ENCODE data around the gene SYT2.
A peak's percentile ranks its signal among the peaks of the same experiment; 100 is the strongest.
"Not testable (repeated sequence)": the region's sequence is repeated elsewhere in the genome, so short reads cannot be mapped to it uniquely, and the experiment has no call there.

Gene SYT2

DNA sequence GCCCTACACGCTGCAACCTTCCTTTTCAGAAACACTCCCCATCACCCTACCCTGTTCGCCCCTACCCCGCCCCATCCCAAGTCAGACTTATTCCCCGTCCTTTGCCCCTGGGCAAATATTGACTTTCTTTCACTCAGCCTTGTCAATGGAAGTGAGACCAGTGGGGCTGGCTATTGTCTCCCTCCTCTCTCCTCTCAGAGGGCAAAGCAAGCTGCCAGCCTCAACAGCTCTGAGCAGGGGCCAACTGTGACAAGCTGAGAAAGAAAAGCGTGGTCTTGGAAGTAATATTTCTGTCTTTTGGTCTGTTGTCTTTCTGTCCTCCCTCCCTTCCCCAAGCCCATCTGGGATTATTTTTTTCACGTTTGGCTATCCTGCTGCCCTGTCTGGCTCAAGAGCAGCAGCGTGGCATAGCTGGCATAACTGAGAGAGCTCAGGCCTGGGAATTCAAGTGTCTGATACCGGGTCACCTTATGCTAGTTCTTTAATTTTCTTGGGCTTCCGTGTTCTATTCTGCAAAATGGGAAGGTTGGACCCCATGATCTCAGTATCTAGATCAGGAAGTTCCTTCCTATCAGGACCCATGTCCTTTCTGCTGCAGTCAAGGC, 71.5 kb downstream of the SYT2 start:
- not testable (repeated sequence) for DNase-seq

DNA sequence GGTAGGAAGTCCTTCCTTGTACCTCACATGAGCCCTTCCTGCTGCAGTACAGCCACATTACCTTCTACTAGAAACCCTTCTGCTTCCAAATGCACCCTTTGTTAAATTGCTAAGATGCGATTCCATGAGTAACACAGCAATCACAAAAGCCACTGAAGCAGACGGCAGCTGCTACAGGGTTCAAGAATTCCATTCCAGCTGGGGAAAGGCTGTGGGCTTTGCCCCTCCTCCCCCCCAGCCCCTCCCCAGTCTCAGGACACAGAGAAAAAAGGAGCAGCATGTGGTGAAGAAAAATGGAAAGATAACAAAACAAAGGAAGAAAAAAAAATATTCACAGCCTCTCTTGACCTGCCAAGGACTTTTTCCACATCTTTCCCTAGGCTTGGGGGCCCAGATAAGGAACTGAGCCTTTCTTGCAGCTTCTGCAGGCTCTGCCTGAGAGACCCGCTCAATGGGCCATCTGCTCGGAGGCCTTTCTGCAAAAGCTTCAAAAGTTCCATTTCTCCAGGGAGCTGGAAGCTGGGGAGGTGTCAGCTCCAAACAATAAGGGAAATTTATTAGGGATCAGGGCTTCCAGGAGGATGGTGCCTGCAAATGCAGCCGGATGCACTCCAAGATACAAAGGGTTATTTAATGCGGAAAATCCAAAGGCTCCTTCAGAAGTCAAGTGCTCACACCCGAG, 72.1 kb downstream of the SYT2 start:
- DNase-seq, result no peak

DNA sequence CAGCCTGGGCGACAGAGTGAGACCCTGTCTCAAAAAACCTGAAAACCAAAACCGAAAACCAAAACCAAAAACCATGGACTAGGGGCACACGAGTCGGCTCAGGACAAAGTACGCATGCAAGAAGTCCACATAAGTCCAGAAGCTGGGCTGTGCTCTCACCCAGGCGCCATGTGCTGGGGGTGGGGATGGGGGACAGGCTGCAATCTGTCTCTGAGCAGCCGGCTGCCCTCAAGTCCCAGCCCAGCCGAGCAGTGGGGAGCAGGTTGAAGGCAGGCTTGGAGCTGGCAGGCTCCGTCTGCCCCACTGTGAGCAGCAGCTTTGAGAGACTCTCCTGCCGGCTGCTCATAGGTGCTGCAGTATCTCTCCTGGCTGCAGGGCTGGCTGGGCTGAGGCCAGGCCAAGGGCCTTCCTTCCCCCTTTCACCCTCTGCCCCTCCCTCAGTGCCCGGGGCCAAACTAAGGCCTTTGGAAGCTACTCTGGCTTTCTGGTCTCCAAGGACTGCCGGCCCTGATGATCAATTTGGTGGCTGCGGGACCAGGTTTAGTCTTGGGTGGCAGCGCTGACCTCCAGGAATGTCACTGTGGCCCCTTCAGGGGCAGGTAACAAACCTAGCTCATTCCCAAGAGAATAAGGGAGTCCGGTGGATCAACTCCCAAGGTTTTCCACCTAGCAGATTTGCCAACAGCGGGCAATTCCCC, 72.8 kb downstream of the SYT2 start:
- not testable (repeated sequence) for DNase-seq

DNA sequence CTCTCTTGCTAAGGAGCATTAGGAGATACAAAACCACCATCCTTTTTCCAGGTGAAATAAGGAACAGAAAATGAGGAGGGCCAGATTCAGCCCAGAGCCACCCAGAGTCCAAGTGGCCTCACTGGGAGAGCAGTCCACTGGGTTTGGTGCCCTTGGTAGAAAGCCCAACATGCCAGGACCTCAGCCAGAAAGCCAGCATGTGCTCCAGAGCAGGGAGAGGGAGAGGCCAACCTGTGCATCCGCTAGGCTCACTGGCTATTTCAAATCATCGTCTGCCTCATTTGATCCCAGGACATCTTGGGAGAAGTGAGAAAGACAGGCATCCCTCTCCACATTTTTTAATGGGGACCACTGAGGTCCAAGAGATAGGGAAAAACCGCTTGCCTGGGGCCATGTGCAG, 74.1 kb downstream of the SYT2 start:
- not testable (repeated sequence) for DNase-seq

DNA sequence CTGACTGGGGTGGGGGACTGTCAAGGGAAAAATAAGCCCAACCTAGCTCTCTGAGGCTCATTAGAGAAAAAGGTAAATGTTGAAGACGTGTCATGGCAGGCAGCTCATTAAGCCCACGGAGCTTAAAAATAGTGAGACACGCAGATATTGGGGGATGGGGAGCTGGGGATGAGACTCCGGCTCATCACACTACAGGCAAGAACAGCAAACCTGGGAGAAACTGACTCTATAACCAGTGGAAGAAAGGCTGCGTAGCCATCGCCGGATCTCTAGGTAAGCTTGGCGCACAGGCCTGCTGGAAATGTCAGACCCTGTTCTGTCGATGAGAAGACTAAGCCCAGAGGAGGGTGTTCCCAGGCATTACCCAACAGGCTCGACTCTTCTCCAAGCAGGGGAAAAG, 78.0 kb downstream of the SYT2 start:
- no peak for DNase-seq

DNA sequence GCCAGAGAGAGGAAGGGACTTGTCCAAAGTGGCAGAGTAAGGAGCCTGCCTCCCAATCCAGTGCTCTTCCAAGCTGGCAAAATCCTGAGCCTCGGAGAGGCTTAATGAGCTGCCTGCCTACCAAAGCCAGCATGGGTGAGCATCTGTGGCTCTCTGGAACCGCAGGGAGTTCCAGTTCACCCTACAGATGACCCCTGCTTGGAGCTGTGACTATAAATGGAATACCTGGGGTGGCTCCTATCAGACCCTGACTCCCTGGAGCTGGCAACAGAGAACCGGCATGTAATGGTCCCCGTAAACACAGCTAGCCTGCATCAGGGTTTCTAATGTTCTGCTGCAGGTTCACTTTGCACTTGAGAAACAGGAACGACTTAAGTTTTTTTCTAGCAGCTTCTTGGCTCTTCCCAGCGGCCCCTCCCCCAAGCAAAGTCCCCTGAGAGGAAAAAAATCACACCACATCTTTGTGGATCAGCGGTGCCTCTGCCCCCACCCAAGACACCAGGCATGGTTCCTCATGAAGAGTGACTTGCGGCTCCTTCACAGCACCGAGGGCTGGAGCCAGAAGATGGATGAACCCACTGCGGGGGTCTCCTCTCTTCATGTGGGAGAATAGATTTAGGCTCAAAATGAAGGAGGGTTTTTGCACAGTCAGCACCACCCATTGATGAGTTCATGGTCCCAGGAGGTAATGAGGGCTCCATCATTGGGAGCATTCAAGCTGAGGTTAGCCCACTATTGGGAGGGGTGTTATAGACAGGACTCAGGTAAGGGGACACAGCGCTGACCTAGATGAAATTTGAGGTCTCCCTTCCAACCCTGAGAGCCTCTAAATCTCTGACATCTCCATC, 79.0 kb downstream of the SYT2 start:
- DNase-seq, result no peak

DNA sequence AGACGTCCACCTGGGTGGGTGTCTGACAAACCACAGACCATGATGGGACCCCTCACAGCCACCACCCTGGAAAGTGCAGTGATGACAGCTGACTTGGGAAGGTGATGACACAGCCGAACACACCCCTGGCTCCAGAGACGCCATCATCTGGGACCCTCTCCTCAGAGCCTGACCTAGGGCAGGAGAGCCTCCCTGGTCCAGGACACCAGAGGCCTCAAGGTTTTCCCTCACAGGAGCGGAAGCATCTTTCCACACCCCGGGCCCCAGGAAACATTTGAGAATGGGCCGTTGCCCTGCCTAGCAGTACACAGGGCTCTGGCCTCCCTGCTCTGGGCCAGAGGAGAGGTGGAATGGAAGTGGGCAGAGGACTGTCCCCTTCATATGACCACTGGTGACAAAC, 79.7 kb downstream of the SYT2 start:
- DNase-seq, result no peak

DNA sequence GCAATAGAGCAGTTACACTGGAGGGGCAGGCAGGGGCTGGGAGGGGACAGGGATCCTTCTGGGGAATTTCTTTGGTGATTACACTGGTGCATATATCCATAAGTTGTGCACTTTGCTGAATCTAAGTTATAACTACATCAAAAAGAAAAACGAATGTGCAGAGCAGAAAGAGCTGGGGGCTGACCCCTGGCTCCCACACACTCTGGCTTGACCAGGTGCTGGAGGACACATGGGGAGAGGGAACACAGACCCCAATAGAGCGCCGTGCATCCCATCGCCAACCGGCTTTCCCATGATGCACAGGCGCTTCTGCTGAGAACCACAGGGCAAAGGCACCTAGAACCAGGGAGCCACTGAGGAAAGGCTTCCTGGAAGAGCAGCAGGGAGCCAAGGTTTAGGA, 80.2 kb downstream of the SYT2 start:
- not testable (repeated sequence) for DNase-seq

DNA sequence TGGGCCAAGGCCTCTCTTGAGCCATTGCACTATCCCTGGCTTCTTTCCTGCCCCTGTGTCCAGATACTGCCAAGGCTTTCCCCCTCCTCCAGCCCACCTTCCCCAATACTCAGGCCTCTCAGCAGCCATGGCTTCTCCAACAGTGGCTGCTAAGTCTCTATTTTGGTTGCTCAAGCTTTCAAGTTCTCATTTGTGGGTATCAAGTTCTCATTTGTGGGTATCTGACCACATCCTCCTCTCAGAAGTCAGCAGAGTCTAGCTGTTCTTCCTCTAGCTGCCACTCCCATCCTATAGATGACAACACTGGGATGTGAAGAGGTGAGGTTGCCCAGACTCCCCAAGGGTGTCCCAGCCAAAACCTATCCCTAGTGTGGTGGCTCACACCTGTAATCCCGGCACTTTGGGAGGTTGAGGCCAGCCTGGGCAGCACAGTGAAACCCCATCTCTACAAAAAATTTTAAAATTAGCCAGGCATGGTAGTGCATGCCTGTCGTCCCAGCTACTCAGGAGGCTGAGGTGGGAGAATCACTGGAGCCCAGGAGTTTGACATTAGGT, 80.9 kb downstream of the SYT2 start:
- peak; percentile 19 for DNase-seq

DNA sequence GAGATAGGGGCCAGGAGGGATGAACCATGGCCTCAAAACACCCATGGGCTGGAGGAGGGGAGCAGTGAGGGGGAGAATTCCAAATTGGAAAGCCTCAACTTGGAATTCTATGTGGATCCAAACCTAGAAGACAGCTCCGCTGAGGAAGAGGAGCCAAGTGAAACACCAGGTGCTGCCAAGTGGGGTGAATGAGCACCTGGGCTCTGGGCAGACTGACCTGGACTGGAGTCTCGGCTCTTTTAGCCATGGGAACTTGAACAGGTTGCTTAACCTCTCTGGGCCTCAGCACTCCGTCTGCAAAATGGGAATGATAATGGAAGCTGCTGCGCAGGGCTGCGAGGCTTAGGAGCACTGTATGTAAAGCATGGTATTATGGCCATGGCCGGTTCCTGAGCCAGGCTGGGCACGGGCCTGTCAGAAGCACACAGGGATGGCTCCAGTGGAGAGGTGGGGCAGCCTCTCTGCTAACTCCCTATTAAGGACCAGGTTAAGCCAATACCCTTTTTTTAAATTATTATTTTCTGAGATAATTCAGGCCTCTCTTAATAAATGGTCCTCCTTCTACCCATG, 81.5 kb downstream of the SYT2 start:
- DNase-seq, result no peak

DNA sequence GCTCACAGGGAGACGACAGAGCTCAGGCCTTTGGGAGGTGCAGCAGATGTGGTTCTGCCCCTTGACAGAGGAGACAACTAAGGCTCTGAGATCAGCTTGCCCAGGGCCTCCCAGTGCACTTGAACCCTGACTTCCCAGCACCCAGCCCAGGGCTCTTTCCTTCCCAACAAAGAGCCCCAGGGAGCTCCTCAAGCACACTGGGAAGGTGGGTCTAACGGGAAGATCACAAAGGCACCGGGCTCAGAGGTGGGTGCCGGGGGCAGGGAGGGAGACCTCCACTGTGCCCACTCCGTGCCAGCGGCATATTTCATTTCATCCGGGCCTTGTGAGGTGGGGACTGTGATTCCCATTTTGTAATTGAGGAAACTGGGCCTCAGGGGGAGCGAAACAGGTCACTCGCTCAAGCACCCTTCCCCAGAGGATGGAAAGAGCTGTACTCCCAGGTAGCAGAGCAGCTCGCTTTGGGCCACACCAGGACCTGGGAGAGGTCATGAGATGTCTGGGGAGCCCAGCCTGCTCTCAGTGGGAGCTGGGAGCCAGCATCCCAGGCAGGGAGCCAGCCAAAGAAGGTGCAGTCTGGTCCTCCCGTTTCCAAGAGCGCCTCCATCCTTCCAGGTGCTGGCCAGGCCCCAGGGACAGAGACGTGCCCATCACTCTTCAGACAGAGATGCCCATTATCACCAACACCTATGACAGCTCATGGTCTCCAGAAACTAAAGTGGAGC, 82.3 kb downstream of the SYT2 start:
- DNase-seq, result peak; percentile 26

DNA sequence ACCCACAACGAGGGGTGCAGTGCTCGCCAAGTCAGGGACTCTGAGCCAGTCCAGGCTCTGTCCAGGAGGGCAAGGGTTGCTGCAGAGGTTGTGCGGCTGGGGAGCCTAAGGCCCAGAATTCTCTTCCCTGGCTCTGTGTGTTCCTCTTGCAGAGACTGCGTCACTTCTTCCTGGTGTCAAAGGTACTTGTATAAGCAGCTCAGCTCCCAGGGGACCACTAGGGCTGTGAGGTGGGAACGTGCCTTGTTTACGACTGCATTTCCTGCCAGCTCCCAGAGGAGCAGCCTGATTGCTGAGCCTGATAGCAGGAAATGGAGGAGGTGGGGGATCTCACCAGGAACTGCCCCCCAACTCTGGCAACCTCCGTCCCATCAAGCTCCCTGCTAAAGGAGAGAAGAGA, 83.2 kb downstream of the SYT2 start:
- DNase-seq, result peak; percentile 7

DNA sequence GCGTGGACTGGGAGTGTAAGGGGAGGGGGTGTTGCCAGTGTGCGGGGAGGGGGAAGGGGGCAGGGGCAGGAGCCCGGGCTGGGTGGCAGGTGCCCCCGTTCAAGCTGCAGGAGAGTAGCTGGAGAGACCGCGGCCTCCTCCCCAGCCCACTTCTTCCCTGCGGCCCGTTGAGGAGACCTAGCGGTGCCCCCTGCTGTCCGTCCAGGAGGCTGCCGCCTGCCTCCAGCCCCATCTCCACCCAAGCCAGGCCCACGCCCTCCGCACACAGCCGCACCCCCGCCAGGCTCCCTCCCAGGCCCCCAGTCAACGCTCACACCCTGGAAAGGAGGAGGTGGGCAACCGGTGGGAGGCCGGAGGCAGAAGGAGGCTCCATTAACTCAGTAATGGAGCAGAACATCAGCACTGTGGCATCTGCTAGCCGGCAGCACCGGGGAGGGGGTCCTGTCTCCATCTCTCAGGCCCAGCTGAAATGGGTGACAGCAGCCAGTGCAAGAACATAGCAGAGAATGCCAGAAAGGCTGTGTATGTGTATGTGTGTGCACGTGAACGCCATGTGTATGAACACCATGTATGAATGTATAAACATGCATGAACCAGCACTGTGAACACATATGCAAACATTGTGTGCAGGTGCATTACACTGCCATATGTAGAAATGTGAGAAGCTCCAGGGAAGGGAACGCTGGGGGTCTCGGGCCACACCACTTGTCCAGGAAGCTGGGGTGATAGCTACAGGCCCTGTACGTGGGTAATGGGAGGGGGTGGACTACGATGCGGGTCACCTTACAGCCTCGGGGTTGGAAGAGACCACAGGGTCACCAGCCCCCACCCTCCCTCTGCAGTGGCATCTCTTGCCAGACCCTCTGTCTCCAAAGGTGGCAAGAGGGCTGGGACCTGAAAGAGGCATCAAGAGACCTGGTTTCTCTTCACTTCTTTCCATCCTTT, 84.6 kb downstream of the SYT2 start:
- peak; percentile 73 for DNase-seq

DNA sequence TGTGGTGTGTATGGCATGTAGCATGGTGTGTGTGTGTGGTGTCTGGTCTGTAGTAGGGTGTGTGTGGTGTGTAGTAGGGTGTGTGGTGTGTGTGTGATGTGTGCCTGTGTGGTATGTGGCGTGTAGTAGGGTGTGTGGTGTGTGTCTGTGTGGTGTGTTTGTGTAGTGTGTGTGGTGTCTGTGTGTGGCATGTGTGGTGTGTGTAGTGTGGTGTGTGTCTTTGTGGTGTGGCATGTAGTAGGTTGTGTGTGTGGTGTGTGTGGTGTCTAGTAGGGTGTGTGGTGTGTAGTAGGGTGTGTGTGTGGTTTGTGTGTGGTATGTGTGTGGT, 85.5 kb downstream of the SYT2 start:
- DNase-seq, result no peak

DNA sequence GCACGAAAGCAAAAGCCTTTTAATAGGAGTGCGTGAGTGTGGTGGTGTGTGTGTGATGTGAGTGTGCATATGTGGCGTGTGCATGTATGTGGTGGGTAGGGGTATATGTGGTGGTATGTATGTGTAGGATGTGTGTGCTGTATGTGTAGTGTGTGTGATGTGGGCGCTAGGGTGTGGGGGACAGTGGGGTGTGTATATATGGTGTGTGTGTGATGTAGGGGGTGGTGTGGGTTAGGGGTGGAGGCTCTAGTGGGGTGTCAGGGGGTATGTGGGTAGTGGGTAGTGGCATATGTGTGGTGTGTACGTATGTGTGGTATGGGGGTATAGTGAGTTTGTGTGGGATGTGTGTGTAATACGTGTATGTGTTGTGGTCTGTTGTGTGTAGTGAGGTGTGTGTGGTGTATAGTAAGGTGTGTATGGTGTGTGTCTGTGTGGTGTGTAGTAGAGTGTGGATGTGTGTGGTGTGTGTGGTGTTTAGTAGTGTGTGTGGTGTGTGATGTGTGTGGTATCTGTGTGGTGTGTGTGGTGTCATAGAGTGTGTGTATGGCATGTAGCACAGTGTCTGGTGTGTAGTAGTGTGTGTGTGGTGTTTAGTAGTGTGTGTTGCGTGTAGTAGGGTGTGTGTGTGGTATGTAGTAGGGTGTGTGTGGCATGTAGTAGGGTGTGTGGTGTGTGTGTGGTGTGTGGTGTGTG, 86.0 kb downstream of the SYT2 start:
- DNase-seq, result no peak

DNA sequence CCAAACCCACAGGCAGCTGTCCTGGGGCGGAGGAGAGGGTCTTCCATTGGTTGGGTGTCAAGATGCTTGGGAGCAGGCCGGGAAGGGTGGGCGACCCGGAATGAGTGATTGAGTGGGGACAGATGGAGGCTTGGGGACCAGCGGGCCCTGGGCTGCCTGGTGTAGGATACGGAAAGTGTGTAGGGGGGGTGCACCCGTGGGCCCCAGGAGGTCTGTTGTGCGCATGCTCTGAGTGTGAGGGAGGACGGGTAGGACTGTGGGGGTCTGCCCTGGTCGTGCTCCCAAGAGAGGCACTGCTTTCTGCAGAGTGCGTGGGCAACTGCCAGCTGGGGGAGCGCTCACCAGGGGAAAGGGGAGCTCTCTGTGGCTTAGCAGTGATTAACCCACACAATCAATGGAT, 86.8 kb downstream of the SYT2 start:
- not testable (repeated sequence) for DNase-seq

DNA sequence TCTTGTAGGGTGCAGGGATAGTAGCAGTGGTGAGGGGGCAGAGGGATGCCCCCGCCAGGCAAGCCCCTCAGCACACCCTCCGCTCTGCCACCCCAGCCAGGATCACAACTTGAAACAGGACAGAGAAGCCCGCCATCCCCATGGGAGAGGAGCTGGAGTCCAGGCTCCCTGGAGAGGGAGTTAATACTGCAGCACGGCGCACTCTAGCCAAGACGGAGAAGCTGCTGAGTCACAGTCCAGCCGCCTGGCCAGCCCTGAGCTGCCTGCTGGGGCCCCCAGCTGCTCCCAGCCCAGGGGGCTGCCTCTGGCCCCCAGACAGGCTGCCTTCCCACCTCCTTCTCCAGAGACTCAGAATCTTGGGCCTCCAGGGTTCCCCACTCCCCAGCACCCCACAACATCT, 87.2 kb downstream of the SYT2 start:
- no peak for DNase-seq

DNA sequence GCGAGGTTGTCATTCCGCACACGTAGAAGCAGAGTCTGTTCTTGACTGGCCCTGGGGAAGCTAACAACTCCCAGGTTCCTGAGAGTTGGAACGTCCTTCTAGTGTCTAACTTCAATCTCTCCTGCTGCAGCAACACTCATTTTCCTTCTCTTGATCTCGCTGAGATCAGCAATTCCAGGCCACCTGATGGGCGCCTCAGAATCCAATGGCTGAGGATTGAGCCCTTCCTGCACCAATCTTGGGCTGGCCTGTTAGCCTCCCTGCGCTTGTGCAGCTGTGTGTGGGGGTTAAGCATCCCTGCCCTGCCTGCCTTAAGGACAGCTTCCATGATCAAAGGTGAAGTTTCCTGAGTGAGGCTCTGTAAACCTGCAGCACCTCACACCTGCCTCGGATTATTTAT, 87.9 kb downstream of the SYT2 start:
- DNase-seq, result no peak

DNA sequence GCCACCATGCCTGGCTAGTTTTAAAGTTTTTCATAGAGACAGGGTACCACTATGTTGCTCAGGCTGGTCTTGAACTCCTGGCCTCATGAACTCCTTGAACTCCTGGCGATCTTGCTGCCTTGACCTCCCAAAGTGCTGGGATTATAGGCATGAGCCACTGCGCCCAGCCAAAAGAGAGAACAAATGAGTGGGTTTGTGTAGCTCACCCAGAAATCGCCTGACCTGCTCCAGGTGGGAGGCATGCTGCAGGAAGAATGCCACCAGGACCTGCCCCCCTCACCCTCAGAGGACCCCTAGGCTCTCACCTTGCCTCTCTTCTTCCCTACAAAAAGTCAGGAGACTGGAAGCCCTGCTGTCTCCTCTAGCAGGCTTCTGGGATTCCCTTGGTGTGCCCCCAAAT, 88.8 kb downstream of the SYT2 start:
- DNase-seq, result no peak

DNA sequence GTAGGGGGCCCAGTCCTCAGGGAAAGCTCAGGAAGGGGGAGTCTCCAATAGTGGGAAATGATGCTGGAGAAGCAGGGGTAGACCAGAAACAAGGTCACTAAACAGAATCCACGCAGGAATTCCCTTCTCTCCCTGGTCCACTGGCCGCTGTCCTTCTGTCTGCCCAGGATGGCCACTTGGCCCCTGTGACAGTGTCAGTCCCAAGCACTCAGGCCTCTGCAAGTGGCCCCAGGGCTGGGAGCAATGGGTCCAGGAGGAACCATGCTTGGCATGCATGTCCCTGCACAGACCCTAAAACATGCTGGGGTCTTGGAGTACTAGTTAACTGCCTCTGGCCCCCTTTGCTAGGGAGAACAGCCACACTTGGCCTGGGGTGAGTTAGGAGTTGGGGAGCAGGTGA, 90.2 kb downstream of the SYT2 start:
- not testable (repeated sequence) for DNase-seq

Data from right forelimb (tissue), 1 donor.